GM19193 (cell line): Measurements from ENCODE around the gene SOCS4.

Experiments
- POLR2A ChIP-seq: IDR thresholded peaks from 4 replicates; pipeline ENCODE4 v1.6.1; 2011; ENCODE audit not compliant: insufficient read depth, insufficient read length; ENCODE audit errors: extremely low read depth

The SOCS4 gene

DNA sequence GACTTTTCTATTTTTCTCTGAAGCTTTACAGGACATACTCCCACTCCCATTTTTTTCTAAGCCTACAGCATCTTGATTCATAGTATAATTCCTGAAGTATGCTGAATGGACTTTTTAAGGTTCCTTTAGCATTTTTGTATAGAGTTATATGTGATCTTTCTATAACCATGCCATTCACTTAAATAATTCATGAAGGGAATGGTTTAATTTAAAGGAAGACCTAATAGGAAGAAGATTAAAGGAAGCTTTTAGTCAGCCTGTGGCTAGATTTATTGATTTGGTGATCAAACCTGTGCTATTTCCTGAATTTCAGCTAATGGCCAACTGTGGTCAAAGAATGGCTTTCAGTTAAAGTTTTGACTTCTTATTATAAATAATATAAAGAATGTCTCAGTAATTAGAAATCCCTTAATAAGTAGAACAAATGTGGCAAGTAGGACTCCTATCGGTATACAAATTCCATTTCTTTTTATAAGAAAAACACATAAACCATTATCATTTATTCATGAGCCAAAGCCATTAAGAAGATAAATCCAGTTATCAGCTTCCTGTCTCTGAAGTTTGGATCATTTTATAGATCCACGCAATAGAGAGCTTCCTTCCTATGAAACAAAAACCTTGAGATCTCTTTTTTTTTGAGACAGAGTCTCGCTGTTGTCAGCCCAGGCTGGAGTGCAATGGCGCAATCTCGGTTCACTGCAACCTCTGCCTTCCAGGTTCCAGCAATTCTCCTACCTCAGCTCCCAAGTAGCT is 20.4 kb downstream of the SOCS4 start:
- no peak for TF ChIP-seq POLR2A

DNA sequence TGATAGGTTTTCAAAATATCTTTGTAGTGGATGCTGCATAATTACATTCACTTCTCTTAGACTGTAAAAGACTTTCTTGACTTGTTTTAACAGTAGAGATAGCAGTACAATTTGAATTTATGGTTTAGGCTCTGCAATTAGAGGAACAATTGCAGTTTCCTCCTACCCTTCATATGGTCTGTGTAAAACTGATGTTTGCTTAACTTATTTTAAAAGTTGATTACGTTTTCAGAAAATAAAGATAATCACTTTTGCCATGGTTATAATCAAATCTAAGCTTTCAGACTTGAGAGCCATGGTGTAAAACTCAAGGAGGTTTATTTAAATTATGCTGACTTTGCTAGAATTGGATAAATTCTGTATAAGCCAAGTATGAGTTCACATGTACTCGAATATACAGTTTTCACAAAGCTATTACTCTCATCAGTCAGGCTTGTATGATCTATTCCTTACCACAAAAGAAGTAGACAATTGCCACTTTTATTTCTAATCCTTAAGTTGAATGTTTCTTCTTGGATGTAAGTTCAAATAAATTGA is 21.9 kb downstream of the SOCS4 start:
- no peak for TF ChIP-seq POLR2A

DNA sequence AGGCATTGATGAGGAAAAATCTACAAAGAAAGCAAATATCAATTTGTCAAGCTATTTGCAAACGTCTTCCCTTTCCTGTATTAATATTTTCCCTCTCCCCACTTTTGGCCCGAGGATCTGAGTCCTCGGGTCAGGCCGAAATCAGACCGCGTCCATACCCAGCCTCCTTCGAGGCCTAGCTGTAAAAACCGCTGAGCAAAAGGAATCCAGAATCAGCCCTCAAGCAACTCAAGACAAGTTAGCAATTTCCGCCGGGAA is 24.1 kb downstream of the SOCS4 start:
- no peak for TF ChIP-seq POLR2A

DNA sequence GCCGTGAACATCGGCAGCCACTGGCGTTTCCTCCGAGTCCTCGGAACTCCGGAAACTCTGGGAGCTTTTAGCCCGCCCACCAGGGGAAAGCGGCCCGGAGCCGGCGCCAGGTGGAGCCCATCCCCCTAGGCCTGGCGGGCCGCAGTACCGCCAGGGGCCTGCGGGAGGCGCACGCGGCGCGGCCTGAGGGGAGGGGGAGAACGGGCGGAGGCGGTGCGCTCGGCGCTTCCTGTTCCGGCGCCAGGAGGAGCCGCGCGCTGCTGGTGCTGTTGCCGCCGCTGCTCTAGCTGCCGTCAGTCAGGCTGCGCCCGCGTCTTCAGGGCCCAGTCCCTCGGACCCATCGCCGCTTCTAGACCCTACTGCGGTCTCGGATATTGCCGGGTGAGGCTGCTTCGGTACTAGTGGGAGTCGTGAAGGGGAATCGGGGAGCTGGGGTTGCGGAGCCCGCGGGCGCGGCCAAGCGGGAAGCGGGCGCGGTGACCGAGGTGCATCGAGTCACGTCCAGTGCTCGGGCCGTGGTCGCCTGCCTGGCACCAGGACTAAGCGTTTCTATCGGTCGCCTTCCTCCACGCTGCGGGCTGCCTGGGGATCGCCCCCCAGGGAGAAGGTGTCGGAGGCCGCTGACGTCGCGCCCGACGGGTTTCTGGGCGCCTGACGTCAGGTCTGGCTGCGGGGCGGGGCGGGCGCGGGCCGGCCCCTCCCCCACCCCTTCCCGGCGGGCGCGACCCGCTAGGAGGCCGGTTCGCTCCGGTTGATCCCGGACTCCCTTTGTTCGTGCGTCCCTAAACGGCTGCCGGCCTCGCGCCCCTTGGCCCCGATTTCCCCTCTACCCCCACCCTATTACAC is 24.6 kb downstream of the SOCS4 start, which contains the start of gene MAPK1IP1L:
Gene MAPK1IP1L (plus strand): TSS at position 225 of the 846 bp plus-strand sequence. CDS start 10,037 bp downstream, outside the sequence.
- peak; percentile 99 for TF ChIP-seq POLR2A

DNA sequence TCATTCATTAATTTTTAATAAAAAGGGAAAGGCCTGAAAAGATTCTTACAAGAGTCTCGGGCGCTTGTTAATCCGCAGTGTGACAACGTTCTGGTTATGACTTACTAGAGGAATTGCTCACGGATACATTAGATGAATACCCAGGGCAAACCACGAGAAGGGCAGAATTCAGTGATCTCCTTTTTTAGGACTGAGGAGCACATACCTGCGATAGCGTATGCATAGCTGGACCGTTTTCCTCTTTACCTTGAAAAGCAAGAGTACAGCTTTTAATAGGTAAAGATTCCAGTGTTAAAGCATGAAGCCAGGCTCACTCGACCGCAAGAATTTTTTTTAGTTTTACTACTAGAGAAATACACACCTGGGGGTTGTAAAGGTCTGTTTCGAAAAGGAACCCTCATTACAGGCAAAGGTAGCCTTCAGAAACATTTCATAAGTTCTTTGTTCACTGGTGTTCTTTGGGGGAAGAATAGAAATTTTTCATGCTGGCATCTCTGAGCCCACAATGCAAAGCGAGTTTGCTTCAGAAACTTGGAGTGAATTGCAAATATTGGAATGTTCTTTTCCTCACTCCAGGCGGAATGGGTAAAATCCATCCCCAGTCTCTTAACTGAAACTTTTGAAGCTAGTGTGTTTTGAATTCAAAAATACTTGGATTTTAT is 25.4 kb downstream of the SOCS4 start:
- TF ChIP-seq POLR2A: no peak

DNA sequence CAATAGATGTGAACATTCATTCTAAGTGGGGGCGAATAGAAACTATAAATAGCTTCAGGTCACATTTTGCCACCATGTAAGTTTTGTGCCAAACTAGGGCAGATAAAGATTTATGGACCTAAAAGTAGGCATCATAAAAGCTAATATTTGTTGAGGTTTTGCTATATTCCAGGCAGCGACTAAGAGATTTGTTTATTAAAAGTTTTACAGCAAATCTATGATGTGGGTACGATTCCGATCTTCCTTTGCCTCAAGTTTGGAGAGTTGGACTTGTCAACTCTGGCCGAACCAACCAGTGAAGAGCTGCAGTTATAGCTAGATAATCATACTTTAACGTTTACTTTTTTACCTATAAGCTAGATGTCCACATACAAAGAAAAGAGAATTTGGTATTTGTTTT is 26.0 kb downstream of the SOCS4 start:
- no peak for TF ChIP-seq POLR2A

DNA sequence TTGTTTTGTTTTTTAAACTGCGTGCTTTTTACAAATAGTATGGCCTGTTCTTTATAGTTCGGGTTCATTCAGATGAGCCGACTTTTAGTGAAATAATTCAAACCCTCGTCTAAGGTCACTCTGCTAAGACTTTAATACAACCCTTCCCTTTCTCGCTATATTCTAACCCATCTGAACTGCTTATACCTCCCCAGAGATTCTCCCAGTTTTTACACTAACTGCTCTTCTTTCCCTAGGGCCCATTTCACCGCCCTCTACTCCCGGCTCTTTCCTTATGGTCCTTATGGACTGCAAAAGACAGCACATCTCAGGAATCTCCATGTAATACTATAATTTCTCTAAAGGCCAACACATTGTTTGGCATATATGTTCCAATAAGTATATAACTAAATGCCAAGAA is 26.5 kb downstream of the SOCS4 start:
- TF ChIP-seq POLR2A: no peak

DNA sequence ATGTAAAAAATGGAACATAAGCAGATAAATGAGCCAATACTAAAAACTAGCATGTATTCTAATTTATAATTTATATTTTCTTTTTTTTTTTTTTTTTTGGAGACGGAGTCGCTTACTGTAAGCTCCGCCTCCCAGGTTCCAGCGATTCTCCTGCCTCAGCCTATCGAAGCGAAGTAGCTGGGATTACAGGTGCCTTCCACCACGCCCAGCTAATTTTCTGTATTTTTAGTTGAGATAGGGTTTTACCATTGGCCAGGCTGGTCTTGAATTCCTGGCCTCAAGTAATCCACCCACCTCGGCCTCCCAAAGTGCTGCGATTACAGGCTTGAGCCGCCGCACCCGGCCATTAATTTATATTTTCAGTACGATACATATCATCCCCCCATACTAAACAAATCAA is 27.1 kb downstream of the SOCS4 start:
- no peak for TF ChIP-seq POLR2A

DNA sequence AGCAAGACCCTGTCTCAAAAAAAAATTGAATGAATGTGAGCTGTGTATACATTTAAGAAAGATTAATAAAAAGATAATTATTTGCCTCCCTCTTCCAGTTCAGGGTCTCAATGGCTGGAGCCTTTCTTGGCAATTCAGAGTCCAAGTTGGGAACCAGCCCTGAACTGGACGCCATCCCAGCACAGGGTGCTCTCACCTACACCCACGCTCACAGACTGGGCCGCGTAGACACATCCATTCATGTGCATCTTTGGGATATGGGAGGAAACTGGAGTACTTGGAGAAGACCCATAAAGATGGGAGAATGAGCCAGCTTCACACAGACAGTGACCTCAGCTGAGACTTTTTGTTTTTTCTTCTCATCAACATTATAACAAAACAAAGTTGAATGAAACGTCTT is 30.9 kb downstream of the SOCS4 start:
- no peak for TF ChIP-seq POLR2A

DNA sequence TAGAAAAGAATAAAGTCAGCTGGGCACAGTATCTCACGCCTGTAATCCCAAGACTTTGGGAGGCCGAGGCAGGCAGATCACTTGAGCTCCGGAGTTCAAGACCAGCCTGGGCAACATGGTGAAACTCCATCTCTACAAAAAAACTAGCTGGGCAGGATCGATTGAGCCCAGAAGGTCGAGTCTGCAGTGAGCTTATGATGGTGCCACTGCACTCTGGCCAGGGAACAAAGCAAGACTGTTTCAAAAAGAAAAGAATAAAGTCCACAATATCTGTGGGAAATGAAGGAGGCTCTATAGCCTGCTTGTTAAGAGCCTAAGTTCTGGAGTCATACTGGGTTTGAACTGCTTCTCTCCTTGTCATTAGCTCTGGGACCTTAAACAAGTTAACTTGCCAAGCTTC is 32.3 kb downstream of the SOCS4 start:
- no peak for TF ChIP-seq POLR2A

DNA sequence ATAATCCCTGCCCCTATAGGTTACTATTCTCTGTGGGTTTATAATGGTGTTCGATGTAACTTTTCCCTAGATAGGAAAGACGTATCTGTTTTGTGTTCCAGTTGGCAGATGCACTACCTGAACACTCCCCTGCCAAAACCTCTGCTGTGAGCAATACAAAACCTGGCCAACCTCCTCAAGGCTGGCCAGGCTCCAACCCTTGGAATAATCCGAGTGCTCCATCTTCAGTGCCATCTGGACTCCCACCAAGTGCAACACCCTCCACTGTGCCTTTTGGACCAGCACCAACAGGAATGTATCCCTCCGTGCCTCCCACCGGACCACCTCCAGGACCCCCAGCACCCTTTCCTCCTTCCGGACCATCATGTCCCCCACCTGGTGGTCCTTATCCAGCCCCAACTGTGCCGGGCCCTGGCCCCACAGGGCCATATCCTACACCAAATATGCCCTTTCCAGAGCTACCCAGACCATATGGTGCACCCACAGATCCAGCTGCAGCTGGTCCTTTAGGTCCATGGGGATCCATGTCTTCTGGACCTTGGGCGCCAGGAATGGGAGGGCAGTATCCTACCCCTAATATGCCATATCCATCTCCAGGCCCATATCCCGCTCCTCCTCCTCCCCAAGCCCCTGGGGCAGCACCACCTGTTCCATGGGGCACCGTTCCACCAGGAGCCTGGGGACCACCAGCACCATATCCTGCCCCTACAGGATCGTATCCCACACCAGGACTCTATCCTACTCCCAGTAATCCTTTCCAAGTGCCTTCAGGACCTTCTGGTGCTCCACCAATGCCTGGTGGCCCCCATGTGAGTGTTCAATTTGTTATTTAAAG is 35.7 kb downstream of the SOCS4 start:
- TF ChIP-seq POLR2A: no peak

DNA sequence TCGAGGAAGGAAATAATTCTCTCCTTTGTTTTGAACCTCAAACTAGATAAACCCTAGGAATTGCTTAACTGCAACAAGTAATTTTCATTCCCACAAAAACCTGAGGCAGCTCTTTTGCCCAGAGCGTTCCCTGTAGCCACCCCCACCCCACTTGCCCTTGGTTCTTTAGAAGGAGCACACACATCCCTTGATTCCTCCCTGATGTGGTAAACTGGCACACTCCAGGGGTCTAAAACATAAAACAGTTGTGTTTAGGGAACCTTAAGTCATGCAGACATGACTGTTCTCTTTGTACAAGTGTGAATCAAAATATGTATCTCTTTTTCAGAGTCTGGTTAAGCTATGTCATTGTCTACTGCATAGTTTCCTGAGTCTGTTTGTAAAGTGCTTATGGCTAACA is 38.4 kb downstream of the SOCS4 start:
- TF ChIP-seq POLR2A: no peak

DNA sequence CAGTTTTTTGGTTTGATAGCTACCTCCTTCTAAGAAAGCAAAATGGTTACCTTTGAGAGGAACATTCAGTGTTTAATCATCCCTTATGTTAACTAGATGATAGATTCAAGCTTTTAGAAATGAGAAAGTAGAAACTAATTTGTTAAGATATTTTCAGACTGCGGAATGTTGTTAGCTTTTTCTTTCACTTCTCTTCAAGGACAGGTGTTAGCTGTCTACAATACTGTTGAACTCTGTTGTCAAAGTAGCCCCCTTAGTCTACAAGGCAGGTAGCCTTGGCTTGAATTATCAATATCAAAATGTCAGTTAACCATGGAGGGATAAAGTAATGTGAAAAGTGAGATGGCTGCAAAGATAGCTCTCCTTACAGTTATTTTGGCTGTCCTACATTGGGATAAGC is 39.2 kb downstream of the SOCS4 start:
- TF ChIP-seq POLR2A: no peak

DNA sequence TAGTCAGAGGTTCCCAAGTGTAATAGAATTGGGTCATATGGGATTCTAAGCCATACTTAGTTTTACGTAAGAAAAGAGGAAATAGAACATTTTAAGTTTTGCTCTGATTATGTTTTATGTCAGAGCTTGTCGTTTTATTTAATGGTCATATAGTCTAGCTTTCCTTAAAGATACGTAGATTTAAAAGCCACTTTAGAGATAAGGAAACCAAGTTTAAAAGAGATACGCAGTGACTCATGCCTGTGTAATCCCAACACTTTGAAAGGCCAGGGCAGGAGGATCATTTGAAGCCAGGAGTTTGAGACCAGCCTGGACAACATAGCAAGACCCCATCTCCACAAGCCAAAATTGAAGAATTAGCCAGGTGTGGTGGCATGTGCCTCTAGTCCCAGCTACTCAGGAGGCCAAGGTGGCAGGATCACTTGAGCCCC is 44.0 kb downstream of the SOCS4 start:
- TF ChIP-seq POLR2A: no peak
